ENCODE measurements around the gene LAMB4.

Gene LAMB4

GRCh38 chr7:108044345-108044744, 85.8 kb downstream of the LAMB4 start:
- H3K9me3 ChIP-seq (ENCODE audit: control insufficient read depth, insufficient read depth, low read length) = no peaks in the 10 kb centered on the region
- peaks cover 9% of the 10 kb centered on the region for H3K4me1 ChIP-seq (ENCODE audit: control insufficient read depth, low read length)
- H3K4me2 ChIP-seq (ENCODE audit: low read length) = no peak overlapping the region
- H3K27me3 ChIP-seq (ENCODE audit: control insufficient read depth, low read length) = 0 out of 2 replicates have a peak, but pooled peaks cover 3% of the 10 kb centered on the region
- H3K36me3 ChIP-seq (ENCODE audit: control insufficient read depth, low read length) = no peaks in the 10 kb centered on the region
- H3K4me3 ChIP-seq (ENCODE audit: low read length) = no peak overlapping the region
- TF ChIP-seq EZH2phosphoT487 (IDR thresholded peaks at IDR 0.05; ENCODE audit: borderline replicate concordance, low read length) = no peak
- no peak for TF ChIP-seq CTCF (IDR thresholded peaks at IDR 0.05; ENCODE audit: low read depth, low read length, poor library complexity, severe bottlenecking)
- no peaks in the 10 kb centered on the region for H4K20me1 ChIP-seq (ENCODE audit: control insufficient read depth, insufficient read depth, low read depth, low read length)
- no peaks in the 10 kb centered on the region for H3K79me2 ChIP-seq (ENCODE audit: control insufficient read depth, low read length)
- H3K27ac ChIP-seq (ENCODE audit: low read depth, low read length) = no peak overlapping the region
- no peaks in the 10 kb centered on the region for H3K9me2 ChIP-seq (replicated peaks; ENCODE audit: control insufficient read depth, low read length)
- no peaks in the 10 kb centered on the region for H3F3A ChIP-seq (ENCODE audit: control insufficient read depth, insufficient read depth)

- Histone ChIP-seq H3K27ac (ENCODE audit: low read depth, low read length) (no peak overlapping the region), H3K4me2 (ENCODE audit: low read length) (no peak overlapping the region), H3K27me3 (ENCODE audit: control insufficient read depth, low read length) (0 out of 2 replicates have a peak, but pooled peaks cover 3% of the 10 kb centered on the region), H3K79me2 (ENCODE audit: control insufficient read depth, low read length) (no peaks in the 10 kb centered on the region), H3K4me1 (ENCODE audit: control insufficient read depth, low read length) (no peaks in the 10 kb centered on the region), H3K36me3 (ENCODE audit: control insufficient read depth, low read length) (no peaks in the 10 kb centered on the region), H4K20me1 (ENCODE audit: control insufficient read depth, insufficient read depth, low read depth, low read length) (no peaks in the 10 kb centered on the region), H3K9me3 (ENCODE audit: control insufficient read depth, insufficient read depth, low read length) (no peaks in the 10 kb centered on the region), H3K9me2 (replicated peaks; ENCODE audit: control insufficient read depth, low read length) (no peaks in the 10 kb centered on the region), H3F3A (ENCODE audit: control insufficient read depth, insufficient read depth) (no peaks in the 10 kb centered on the region), H3K4me3 (ENCODE audit: low read length) (no peak overlapping the region)
- no peak for TF ChIP-seq CTCF (IDR thresholded peaks at IDR 0.05; ENCODE audit: low read depth, low read length, poor library complexity, severe bottlenecking)
- no peak for TF ChIP-seq EZH2phosphoT487 (IDR thresholded peaks at IDR 0.05; ENCODE audit: borderline replicate concordance, low read length)
Measured at GRCh38 chr7:108038986-108039385, 91.2 kb downstream of the LAMB4 start.

GRCh38 chr7:108037741-108038140, 92.4 kb downstream of the LAMB4 start:
- H4K20me1 ChIP-seq (ENCODE audit: control insufficient read depth, insufficient read depth, low read depth, low read length) = no peaks in the 10 kb centered on the region
- H3K79me2 ChIP-seq (ENCODE audit: control insufficient read depth, low read length) = no peaks in the 10 kb centered on the region
- no peaks in the 10 kb centered on the region for H3K9me2 ChIP-seq (replicated peaks; ENCODE audit: control insufficient read depth, low read length)
- TF ChIP-seq EZH2phosphoT487 (IDR thresholded peaks at IDR 0.05; ENCODE audit: borderline replicate concordance, low read length) (no peak), CTCF (IDR thresholded peaks at IDR 0.05; ENCODE audit: low read depth, low read length, poor library complexity, severe bottlenecking) (no peak)
- no peaks in the 10 kb centered on the region for H3K4me1 ChIP-seq (ENCODE audit: control insufficient read depth, low read length)
- H3K27ac ChIP-seq (ENCODE audit: low read depth, low read length) = no peak overlapping the region
- no peak overlapping the region for H3K4me2 ChIP-seq (ENCODE audit: low read length)
- H3F3A ChIP-seq (ENCODE audit: control insufficient read depth, insufficient read depth) = no peaks in the 10 kb centered on the region
- H3K36me3 ChIP-seq (ENCODE audit: control insufficient read depth, low read length) = no peaks in the 10 kb centered on the region
- H3K27me3 ChIP-seq (ENCODE audit: control insufficient read depth, low read length) = no peaks in the 10 kb centered on the region
- no peak overlapping the region for H3K4me3 ChIP-seq (ENCODE audit: low read length)
- H3K9me3 ChIP-seq (ENCODE audit: control insufficient read depth, insufficient read depth, low read length) = no peaks in the 10 kb centered on the region

- Histone ChIP-seq H3K27ac (ENCODE audit: low read depth, low read length) (no peak overlapping the region), H3K9me3 (ENCODE audit: control insufficient read depth, insufficient read depth, low read length) (no peaks in the 10 kb centered on the region), H3K36me3 (ENCODE audit: control insufficient read depth, low read length) (no peaks in the 10 kb centered on the region), H3F3A (ENCODE audit: control insufficient read depth, insufficient read depth) (no peaks in the 10 kb centered on the region), H3K4me2 (ENCODE audit: low read length) (no peak overlapping the region), H3K4me1 (ENCODE audit: control insufficient read depth, low read length) (no peaks in the 10 kb centered on the region), H3K4me3 (ENCODE audit: low read length) (no peak overlapping the region), H3K9me2 (replicated peaks; ENCODE audit: control insufficient read depth, low read length) (no peaks in the 10 kb centered on the region), H3K27me3 (ENCODE audit: control insufficient read depth, low read length) (no peaks in the 10 kb centered on the region), H3K79me2 (ENCODE audit: control insufficient read depth, low read length) (no peaks in the 10 kb centered on the region), H4K20me1 (ENCODE audit: control insufficient read depth, insufficient read depth, low read depth, low read length) (no peaks in the 10 kb centered on the region)
- TF ChIP-seq CTCF (IDR thresholded peaks at IDR 0.05; ENCODE audit: low read depth, low read length, poor library complexity, severe bottlenecking) (no peak), EZH2phosphoT487 (IDR thresholded peaks at IDR 0.05; ENCODE audit: borderline replicate concordance, low read length) (no peak)
Measured at GRCh38 chr7:108037140-108037539, 93.0 kb downstream of the LAMB4 start.
